GM12891 (cell line): ENCODE results near the gene DACH1.

Source experiments
- DNase-seq: peaks from one replicate; pipeline ENCODE4 v3.0.0; 2011; ENCODE audit warnings: low spot score; ENCODE audit not compliant: insufficient read length
- FAIRE-seq: peaks from 2 replicates; lab custom pipeline; 2011; peaks lifted over from hg19 to GRCh38; lab: Jason Lieb, UNC
- PAX5 ChIP-seq: IDR thresholded peaks from 2 replicates; pipeline ENCODE4 v1.6.1; 2011; ENCODE audit warnings: low read length, moderate library complexity, mild to moderate bottlenecking; ENCODE audit not compliant: insufficient read depth, severe bottlenecking
- POLR2A ChIP-seq: IDR thresholded peaks from 2 replicates; pipeline ENCODE4 v1.6.1; 2011; ENCODE audit warnings: low read depth, low read length, control low read depth
- POLR2AphosphoS5 ChIP-seq: IDR thresholded peaks from 2 replicates; pipeline ENCODE4 v1.6.1; 2011; ENCODE audit warnings: low read depth, low read length, control low read depth
- POU2F2 ChIP-seq: IDR thresholded peaks from 2 replicates; pipeline ENCODE4 v1.6.1; 2011; ENCODE audit warnings: low read depth, mild to moderate bottlenecking, control low read depth, low read length, moderate library complexity
- SPI1 ChIP-seq: IDR thresholded peaks from 2 replicates; pipeline ENCODE4 v1.6.1; 2011; ENCODE audit warnings: low read depth, low read length, control low read depth
- TAF1 ChIP-seq: IDR thresholded peaks from 2 replicates; pipeline ENCODE4 v1.6.1; 2011; ENCODE audit warnings: low read depth, low read length, control low read depth

Gene DACH1

GRCh38 chr13:71645467-71645866 is 221.5 kb downstream of the DACH1 start:
- FAIRE-seq (no peak), DNase-seq (no peak)
- TF ChIP-seq POLR2A (no peak), PAX5 (no peak), POLR2AphosphoS5 (no peak), TAF1 (no peak), SPI1 (no peak), POU2F2 (no peak)

- TF ChIP-seq SPI1: no peak
- no peak for TF ChIP-seq POU2F2
- no peak for TF ChIP-seq POLR2A
- TF ChIP-seq PAX5: no peak
- no peak for TF ChIP-seq TAF1
- TF ChIP-seq POLR2AphosphoS5: no peak
- no peak for FAIRE-seq
- no peak for DNase-seq
These were observed 222.4 kb downstream of the DACH1 start for GRCh38 chr13:71644579-71644978.

DNA sequence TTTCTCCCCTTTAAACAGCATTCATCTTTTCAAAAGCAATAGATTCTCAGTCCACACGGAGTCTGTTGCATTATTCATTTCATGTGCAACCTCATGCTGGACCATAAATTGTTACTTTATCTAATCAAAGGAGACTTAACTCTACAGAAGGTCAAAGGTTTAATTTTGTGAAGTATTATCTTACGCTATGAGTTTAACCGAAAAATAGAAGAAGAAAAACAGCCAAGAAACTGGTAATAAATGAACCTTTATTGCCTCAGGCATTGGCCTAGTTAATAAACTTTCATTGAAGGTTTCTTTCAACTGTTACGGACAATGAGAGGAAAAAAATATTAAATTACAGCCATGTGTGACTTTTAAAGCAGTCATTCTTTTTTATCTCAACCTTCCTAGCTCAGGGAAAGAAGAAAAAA is 223.6 kb downstream of the DACH1 start:
- TF ChIP-seq PAX5: no peak
- no peak for TF ChIP-seq SPI1
- no peak for TF ChIP-seq POU2F2
- TF ChIP-seq TAF1: no peak
- TF ChIP-seq POLR2AphosphoS5: no peak
- no peak for TF ChIP-seq POLR2A
- FAIRE-seq: no peak
- no peak for DNase-seq

- FAIRE-seq: no peak
- DNase-seq: no peak
- TF ChIP-seq TAF1 (no peak), SPI1 (no peak), POLR2A (no peak), POU2F2 (no peak), PAX5 (no peak), POLR2AphosphoS5 (no peak)
These were observed 228.3 kb downstream of the DACH1 start for GRCh38 chr13:71638751-71639150.

DNA sequence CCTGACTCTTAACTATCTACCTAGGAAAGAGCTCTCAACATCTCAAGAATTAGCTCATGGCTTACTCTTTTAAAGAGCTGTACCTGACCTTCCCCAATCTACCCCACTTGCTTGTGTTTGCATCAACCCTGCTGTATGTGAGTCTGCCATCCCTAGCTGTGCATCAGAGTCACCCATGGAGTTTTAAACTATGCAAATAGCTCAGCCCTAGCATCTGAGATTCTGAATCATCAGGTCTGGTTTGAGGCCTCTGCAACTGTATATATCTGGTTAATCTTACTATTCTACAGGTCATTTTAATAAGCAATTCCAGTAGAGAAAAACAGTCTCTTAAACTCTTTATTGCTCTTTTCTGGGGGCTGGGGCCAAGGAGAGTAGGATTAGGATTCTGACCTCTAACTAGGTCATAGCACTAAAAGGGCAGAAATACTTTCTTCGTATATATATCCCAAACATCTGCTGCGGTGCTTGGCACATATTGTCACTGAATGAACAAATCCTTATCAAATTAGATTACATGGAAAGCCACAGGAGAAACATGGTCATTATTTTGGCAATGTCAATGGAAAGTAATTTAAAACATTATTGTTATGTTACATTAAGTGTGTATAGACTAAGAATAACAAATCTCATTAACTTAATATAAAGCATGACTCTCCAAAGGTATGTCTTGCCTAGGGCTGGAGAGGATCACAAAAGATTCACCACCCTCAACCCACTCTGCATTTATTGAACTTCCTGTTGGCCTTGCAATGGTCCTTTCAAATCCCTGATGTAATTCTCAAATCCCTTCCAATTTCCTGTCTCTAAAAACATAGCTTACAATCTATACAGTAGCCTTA is 232.2 kb downstream of the DACH1 start:
- FAIRE-seq: no peak
- DNase-seq: no peak
- TF ChIP-seq SPI1 (no peak), POU2F2 (no peak), TAF1 (no peak), POLR2A (no peak), PAX5 (no peak), POLR2AphosphoS5 (no peak)

GRCh38 chr13:71634182-71634581 is 232.8 kb downstream of the DACH1 start:
- TF ChIP-seq POU2F2 (no peak), TAF1 (no peak), SPI1 (no peak), POLR2A (no peak), POLR2AphosphoS5 (no peak), PAX5 (no peak)
- FAIRE-seq (no peak), DNase-seq (no peak)

DNA sequence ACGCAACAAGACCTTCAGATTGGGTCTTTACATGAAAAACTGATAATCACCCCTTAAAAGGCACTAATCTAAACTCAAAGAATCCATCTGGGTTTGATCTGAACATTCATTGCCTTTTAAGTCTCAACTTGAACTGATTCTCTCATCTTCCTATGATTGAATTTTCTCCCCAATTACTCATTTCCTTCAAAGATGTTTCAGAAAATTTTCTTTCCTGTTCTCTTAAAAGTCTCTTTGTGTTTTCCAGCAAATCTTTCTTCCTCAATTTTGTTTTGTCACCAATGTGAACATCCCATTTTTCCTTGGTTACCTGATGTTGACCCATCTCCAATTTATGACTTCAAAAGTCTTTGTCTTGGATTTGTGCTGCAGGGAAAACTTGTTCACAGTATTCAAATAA is 234.3 kb downstream of the DACH1 start:
- TF ChIP-seq POLR2A: no peak
- TF ChIP-seq TAF1: no peak
- no peak for TF ChIP-seq SPI1
- no peak for TF ChIP-seq POU2F2
- no peak for TF ChIP-seq POLR2AphosphoS5
- TF ChIP-seq PAX5: no peak
- FAIRE-seq: no peak
- DNase-seq: no peak

- no peak for TF ChIP-seq POLR2A
- TF ChIP-seq PAX5: no peak
- no peak for TF ChIP-seq POLR2AphosphoS5
- no peak for TF ChIP-seq SPI1
- TF ChIP-seq TAF1: no peak
- TF ChIP-seq POU2F2: no peak
- FAIRE-seq: no peak
- no peak for DNase-seq
These were observed 234.8 kb downstream of the DACH1 start for GRCh38 chr13:71632206-71632605.

DNA sequence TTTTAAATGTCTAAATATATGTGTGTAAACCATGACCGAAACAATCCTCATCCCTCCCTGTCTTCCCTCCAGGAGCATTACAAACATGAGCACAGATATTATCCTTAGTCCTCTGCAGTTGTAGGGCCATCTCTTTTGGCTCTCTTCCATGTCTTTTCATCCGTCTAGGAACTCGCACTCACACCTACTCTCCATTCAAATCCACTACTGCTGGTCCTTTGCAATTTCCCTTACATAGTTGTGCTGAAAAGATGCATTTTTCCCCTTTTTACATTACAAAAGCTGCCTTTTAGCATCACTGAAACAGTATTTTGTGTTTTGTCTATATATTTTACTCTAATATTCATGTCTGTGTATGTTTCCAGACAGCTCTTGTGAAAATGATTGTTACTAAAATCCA is 237.8 kb downstream of the DACH1 start:
- TF ChIP-seq PAX5: no peak
- TF ChIP-seq POU2F2: no peak
- no peak for TF ChIP-seq POLR2AphosphoS5
- TF ChIP-seq POLR2A: no peak
- TF ChIP-seq TAF1: no peak
- TF ChIP-seq SPI1: no peak
- DNase-seq (no peak), FAIRE-seq (no peak)
